Medulla oblongata (tissue), 1 donor: Measurements from ENCODE around the gene TMEM52.
A peak's percentile ranks its signal among the peaks of the same experiment; 100 is the strongest.

ENCODE experiments used
- DNase-seq: peaks from one replicate; pipeline ENCODE4 v3.0.0-alpha.2; 2015; ENCODE audit errors: extremely low spot score

Gene TMEM52

GRCh38 chr1:1926886-1927660 is 8.0 kb upstream of the TMEM52 start:
- no peak for DNase-seq

GRCh38 chr1:1926346-1926811 is 7.3 kb upstream of the TMEM52 start:
- no peak for DNase-seq

- no peak for DNase-seq
Observed at GRCh38 chr1:1925437-1926345, 6.6 kb upstream of the TMEM52 start.

- no peak for DNase-seq
Observed at GRCh38 chr1:1924849-1925248, 5.8 kb upstream of the TMEM52 start.

- no peak for DNase-seq
Observed at GRCh38 chr1:1924386-1924785, 5.3 kb upstream of the TMEM52 start.

- no peak for DNase-seq
Observed at GRCh38 chr1:1922956-1923833, 4.1 kb upstream of the TMEM52 start.

- no peak for DNase-seq
Observed at GRCh38 chr1:1922702-1922955, 3.5 kb upstream of the TMEM52 start.

GRCh38 chr1:1921901-1922701 is 3.0 kb upstream of the TMEM52 start:
- DNase-seq, result no peak

- no peak for DNase-seq
Observed at GRCh38 chr1:1921459-1921862, 2.4 kb upstream of the TMEM52 start.

- no peak for DNase-seq
Observed at GRCh38 chr1:1920608-1921458, 1.8 kb upstream of the TMEM52 start.

- DNase-seq, result no peak
Observed at GRCh38 chr1:1920057-1920607, 1.1 kb upstream of the TMEM52 start.

- peak; percentile 95 for DNase-seq
Observed at GRCh38 chr1:1919304-1920056, 401 bp upstream of the TMEM52 start.

GRCh38 chr1:1917995-1918900 is 831 bp downstream of the TMEM52 start:
- no peak for DNase-seq

- DNase-seq, result no peak
Observed at GRCh38 chr1:1917304-1917976, 1.6 kb downstream of the TMEM52 start.

- DNase-seq, result no peak
Observed at GRCh38 chr1:1916851-1917251, 2.2 kb downstream of the TMEM52 start.

- no peak for DNase-seq
Observed at GRCh38 chr1:1915911-1916840, 2.9 kb downstream of the TMEM52 start.
